GM06990 (cell line): ENCODE results near the gene OR6X1.

Source experiments
- DNase-seq: peaks from one replicate; pipeline ENCODE4 v3.0.0-alpha.2; 2011; ENCODE audit not compliant: insufficient read length; ENCODE audit errors: extremely low read depth
- H3K27me3 ChIP-seq: replicated peaks from 2 replicates; pipeline ENCODE4 v1.6.0; 2011; ENCODE audit warnings: low read length; ENCODE audit not compliant: control insufficient read depth, insufficient read depth
- H3K36me3 ChIP-seq: 2 replicates; pipeline ENCODE4 v1.5.1; 2011; ENCODE audit warnings: low read length; ENCODE audit not compliant: control insufficient read depth, insufficient read depth
- H3K4me3 ChIP-seq: replicated peaks from 2 replicates; pipeline ENCODE4 v1.5.1; 2011; ENCODE audit warnings: low read depth, mild to moderate bottlenecking, control low read depth, low read length
- CTCF ChIP-seq: IDR thresholded peaks from 2 replicates; pipeline ENCODE4 v1.5.1; 2011; ENCODE audit warnings: low read length, control low read depth, mild to moderate bottlenecking, inconsistent platforms; ENCODE audit not compliant: insufficient read depth, poor library complexity, severe bottlenecking

OR6X1 gene

DNA sequence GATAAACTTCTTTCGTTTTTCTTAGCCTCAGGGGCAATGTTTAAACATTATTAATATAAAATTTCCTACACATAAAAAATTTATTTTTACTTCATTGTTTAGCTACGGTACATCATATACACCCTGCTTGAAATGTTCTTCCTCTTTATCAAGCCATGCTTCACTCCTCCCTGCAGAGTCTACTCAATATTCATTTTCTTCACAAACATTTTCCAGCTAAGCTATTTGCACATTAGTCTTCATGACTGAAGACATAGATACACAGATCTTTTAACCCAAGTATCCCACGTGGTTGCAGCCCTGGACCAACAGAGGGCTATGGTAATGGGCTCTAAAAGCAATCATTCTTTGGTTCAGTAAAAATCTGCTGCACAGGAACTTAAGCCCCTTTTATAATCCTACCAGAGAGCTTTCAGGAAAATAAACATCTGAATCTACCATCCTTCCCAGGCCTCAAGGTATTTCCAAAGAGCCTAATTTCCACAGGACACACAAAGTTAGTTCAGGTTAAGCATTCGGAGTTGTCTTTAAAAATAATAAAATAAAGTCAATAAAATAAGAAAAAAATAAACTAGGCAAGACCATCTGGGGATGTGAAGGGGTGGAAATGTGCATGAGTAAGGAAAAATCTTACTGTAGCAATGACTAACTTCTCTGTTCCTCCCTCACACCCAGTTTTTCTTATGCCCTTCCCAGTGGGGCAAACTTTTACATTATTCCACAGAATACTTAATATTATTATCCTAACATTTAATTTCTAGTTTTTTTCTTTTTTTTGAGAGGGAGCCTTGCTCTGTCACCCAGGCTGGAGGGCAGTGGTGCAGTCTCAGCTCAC is 21.6 kb upstream of the OR6X1 start:
- TF ChIP-seq CTCF, result no peak
- DNase-seq, result no peak
- H3K36me3 ChIP-seq, result no peaks in the 10 kb centered on the region
- no peaks in the 10 kb centered on the region for H3K27me3 ChIP-seq
- no peak overlapping the region for H3K4me3 ChIP-seq

DNA sequence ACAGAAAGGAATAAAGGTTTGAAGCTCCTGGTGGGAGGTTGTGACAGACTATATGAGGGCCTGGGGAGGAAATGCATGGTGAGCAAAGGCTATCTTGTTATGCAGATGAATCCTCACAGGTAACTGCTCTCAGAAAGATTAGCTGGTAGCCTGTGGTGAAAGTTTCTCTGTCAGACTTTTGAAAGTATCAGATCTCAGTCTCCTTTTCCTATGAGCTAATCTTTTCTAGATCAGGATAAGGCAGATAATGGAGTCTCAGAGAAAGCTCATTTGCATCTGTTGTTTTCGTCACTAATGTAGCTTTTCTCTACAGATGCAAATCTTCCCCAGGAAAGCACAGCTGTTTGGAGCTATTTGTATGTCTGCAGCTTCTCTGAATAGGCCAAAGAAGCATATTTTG is 21.0 kb upstream of the OR6X1 start:
- Histone ChIP-seq H3K36me3 (no peaks in the 10 kb centered on the region), H3K27me3 (no peaks in the 10 kb centered on the region), H3K4me3 (no peak overlapping the region)
- DNase-seq, result no peak
- no peak for TF ChIP-seq CTCF

GRCh38 chr11:123773959-123774358 is 19.6 kb upstream of the OR6X1 start:
- H3K36me3 ChIP-seq, result no peaks in the 10 kb centered on the region
- no peak overlapping the region for H3K4me3 ChIP-seq
- no peak for DNase-seq
- H3K27me3 ChIP-seq, result no peaks in the 10 kb centered on the region
- no peak for TF ChIP-seq CTCF

DNA sequence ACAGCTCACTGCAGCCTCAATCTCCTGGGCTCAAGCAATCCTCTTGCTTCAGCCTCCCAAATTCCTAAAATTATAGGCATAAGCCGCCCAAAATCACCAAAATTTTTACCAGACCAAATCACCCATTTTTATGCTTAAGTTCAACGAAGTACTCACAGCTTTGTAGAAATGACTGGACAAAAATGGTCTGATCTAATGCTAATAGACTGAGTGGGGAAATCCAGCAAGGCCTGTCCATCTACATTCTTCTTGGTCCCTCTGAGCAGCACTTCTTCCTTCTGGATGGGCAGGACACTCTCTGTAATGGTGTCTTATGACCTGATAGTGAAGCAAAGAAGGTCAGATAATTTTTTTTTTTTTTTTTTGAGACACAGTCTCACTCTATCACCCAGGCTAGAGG is 18.7 kb upstream of the OR6X1 start:
- H3K36me3 ChIP-seq, result no peaks in the 10 kb centered on the region

DNA sequence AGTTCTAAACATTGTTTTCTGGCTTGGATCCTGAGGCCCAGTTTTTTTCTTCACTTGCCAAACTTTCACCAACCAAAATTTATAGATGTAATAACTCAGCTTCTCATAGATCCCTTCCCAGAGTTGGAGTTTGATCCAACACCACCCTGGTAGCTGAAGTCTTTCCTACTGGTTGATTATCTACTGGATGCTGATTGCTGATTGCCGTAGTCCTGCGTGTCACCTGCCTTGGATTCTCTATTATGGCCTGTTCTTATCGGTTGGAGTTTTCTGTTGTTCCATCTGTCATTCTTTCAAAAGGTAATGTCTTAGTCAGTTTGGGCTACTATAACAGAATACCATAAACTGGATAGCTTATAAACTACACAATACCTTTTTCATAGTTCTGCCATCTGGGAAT is 17.3 kb upstream of the OR6X1 start:
- Histone ChIP-seq H3K36me3 (no peaks in the 10 kb centered on the region), H3K4me3 (no peak overlapping the region), H3K27me3 (no peaks in the 10 kb centered on the region)
- TF ChIP-seq CTCF, result no peak
- no peak for DNase-seq

More for the DNA sequence above, 18.7 kb upstream of the OR6X1 start:
- Histone ChIP-seq H3K4me3 (no peak overlapping the region), H3K27me3 (no peaks in the 10 kb centered on the region)
- TF ChIP-seq CTCF, result no peak
- no peak for DNase-seq
